HepG2 (cell line): ENCODE measurements around the gene EFCAB13. TPM values are rescaled to one million over a fixed set of nuclear protein-coding genes. Genes with fewer than 3 reads are reported as not detected.

Experiments
- ATAC-seq: fragments of 200-7000 bp; cut with Tn5 transposase; 3 replicates; pipeline ENCODE4 v1.9.1; 2020; ENCODE audit warnings: mild to moderate bottlenecking, moderate library complexity
- BruUV-seq: library from RNA; stranded (reverse); fragments of 400-500 nt; replicated peaks from 2 replicates; lab custom pipeline; 2021; lab: Mats Ljungman, UMichigan
- CTCF ChIA-PET: fragments of 300-600 bp; formaldehyde crosslinking; extraction: SDS; loops from one replicate; lab custom pipeline; 2021; ENCODE audit warnings: low total read pairs, inconsistent platforms, low intra/inter-chr PET ratio; lab: Yijun Ruan, JAX
- POLR2A ChIA-PET: fragments of 350-600 bp; sonication (Branson Sonifier 250); formaldehyde crosslinking; loops from one replicate; lab custom pipeline; 2020; ENCODE audit warnings: antibody characterized with exemption, inconsistent platforms; lab: Yijun Ruan, JAX
- DNase-seq: peaks from one replicate; pipeline ENCODE4 v3.0.0-alpha.2; 2015; ENCODE audit warnings: low spot score
- FAIRE-seq: peaks from 3 replicates; lab custom pipeline; 2011; peaks lifted over from hg19 to GRCh38; lab: Jason Lieb, UNC
- H2AFZ ChIP-seq: one replicate; pipeline ENCODE4 v1.6.1; 2011; ENCODE audit warnings: low read length, inconsistent platforms
- H3K27ac ChIP-seq: fragments of 300-600 bp; 3 replicates; pipeline ENCODE4 v1.8.0; 2011; ENCODE audit warnings: mixed run types, mild to moderate bottlenecking, mixed read lengths, low read length, inconsistent platforms; ENCODE audit not compliant: insufficient read depth; ENCODE audit errors: extremely low read length
- H3K27me3 ChIP-seq, 2 experiments: fragments of 200-600 bp in 1 of 2; 2 replicates in 1 of 2; 3 replicates in 1 of 2; pipeline versions ENCODE4 v1.6.0 to v1.8.0; 2011; ENCODE audit warnings: low read length in 2 of 2, mild to moderate bottlenecking in 2 of 2, moderate library complexity in 2 of 2, inconsistent platforms in 1 of 2; ENCODE audit not compliant: insufficient read depth in 2 of 2, control insufficient read depth in 1 of 2
- H3K36me3 ChIP-seq, 2 experiments: fragments of 200-600 bp in 1 of 2; replicated peaks in 1 of 2; 2 replicates in 1 of 2; 3 replicates in 1 of 2; pipeline versions ENCODE4 v1.5.1 to v1.8.0; 2011; ENCODE audit warnings: low read length in 2 of 2, inconsistent platforms in 1 of 2; ENCODE audit not compliant: insufficient read depth in 2 of 2, control insufficient read depth in 1 of 2
- H3K4me1 ChIP-seq: 2 replicates; pipeline ENCODE4 v1.5.1; 2012; ENCODE audit warnings: low read length, inconsistent platforms; ENCODE audit not compliant: insufficient read depth
- H3K4me2 ChIP-seq: 2 replicates; pipeline ENCODE4 v1.6.0; 2011; ENCODE audit warnings: low read depth, low read length, inconsistent platforms
- H3K4me3 ChIP-seq, 3 experiments: fragments of 200-600 bp in 1 of 3; sonication (generic), shearing (Covaris generic) in 1 of 3; replicated peaks in 1 of 3; 2 replicates each; pipeline ENCODE4 v1.5.1; 2011 to 2016; ENCODE audit warnings: low read length in 3 of 3, inconsistent platforms in 2 of 3, low read depth in 2 of 3, mild to moderate bottlenecking in 2 of 3, control low read depth in 1 of 3, mixed read lengths in 1 of 3; ENCODE audit not compliant: insufficient read depth in 1 of 3
- H3K79me2 ChIP-seq: one replicate; pipeline ENCODE4 v1.6.1; 2011; ENCODE audit warnings: low read length, inconsistent platforms; ENCODE audit not compliant: insufficient read depth
- H3K9ac ChIP-seq: 2 replicates; pipeline ENCODE4 v1.6.0; 2011; ENCODE audit warnings: mild to moderate bottlenecking, low read depth, low read length, inconsistent platforms; ENCODE audit not compliant: insufficient read depth
- H3K9me3 ChIP-seq: 2 replicates; pipeline ENCODE4 v1.5.1; 2012; ENCODE audit warnings: mild to moderate bottlenecking, low read length
- H4K20me1 ChIP-seq: 2 replicates; pipeline ENCODE4 v1.6.0; 2011; ENCODE audit warnings: inconsistent platforms, mild to moderate bottlenecking, low read length, moderate library complexity; ENCODE audit not compliant: insufficient read depth
- CBX1 ChIP-seq: IDR thresholded peaks from one replicate; pipeline ENCODE4 v1.6.1; 2016; ENCODE audit warnings: antibody characterized with exemption, low read depth
- CHD2 ChIP-seq: IDR thresholded peaks from 2 replicates; pipeline ENCODE4 v1.6.1; 2011; ENCODE audit warnings: low read depth, low read length, improper control_type of control experiment
- FOSL2 ChIP-seq: sonication (generic); formaldehyde crosslinking; IDR thresholded peaks from 2 replicates; pipeline ENCODE4 v1.4.0; 2020; ENCODE audit warnings: missing genetic modification reagents
- HDAC6 ChIP-seq: fragments of 200-600 bp; sonication (generic); IDR thresholded peaks from 2 replicates; pipeline ENCODE4 v1.7.0; 2017; ENCODE audit warnings: mild to moderate bottlenecking, antibody characterized with exemption, low read length, low read depth
- HES4 ChIP-seq: sonication (generic); formaldehyde crosslinking; IDR thresholded peaks from 2 replicates; pipeline ENCODE4 v1.9.0; 2021; ENCODE audit warnings: mild to moderate bottlenecking, missing genetic modification reagents, borderline replicate concordance
- NR2F2 ChIP-seq: IDR thresholded peaks from 2 replicates; pipeline ENCODE4 v1.6.1; 2012; ENCODE audit warnings: low read depth, inconsistent platforms, borderline replicate concordance
- RELA ChIP-seq: sonication (generic); formaldehyde crosslinking; IDR thresholded peaks from 2 replicates; pipeline ENCODE4 v1.4.0; 2020; ENCODE audit warnings: missing genetic modification reagents
- TEAD3 ChIP-seq: optimal IDR thresholded peaks from 2 replicates; pipeline ENCODE3; 2016; ENCODE audit warnings: borderline replicate concordance
- ZNF10 ChIP-seq: sonication (generic); formaldehyde crosslinking; IDR thresholded peaks from 2 replicates; pipeline ENCODE4 v1.4.0; 2020; ENCODE audit warnings: mild to moderate bottlenecking, low read depth, missing genetic modification reagents, borderline replicate concordance
- WGBS: methylation state at CpG from one replicate; pipeline ENCODE4 v1.1.6; 2017; ENCODE audit warnings: low lambda C conversion rate; 5-methylcytosine and 5-hydroxymethylcytosine counted together
- in situ Hi-C: cut with HindIII; loops from 2 replicates; pipeline ENCODE4 v1.10.0; 2017; ENCODE audit warnings: low pct_unique_long_range_greater_than_20kb; ENCODE audit not compliant: extremely low pct_ligation_motif_present
- intact Hi-C: fragments of 100-400 bp; cut with micrococcal nuclease; formaldehyde crosslinking; loops from one replicate; pipeline ENCODE4 v1.10.0; 2022; ENCODE audit not compliant: unreplicated experiment
- polyA plus RNA-seq, 8 experiments: library from polyadenylated mRNA; depleted of rRNA in 3 of 8; stranded (reverse) in 7 of 8; unstranded in 1 of 8; fragments of >200 nt; fragmentation: Illumina TruSeq in 4 of 8; extraction: Trizol in 4 of 8; gene quantifications; 2 replicates each; pipeline versions ENCODE4 v1.2.1 to v1.2.3, GENCODE V29; 2011 to 2016; ENCODE audit warnings: low read depth in 4 of 8, missing spikeins in 1 of 8, mixed read lengths in 1 of 8; ENCODE audit not compliant: insufficient read depth in 1 of 8
- total RNA-seq, 5 experiments: library from RNA; depleted of rRNA; stranded (reverse); fragments of >200 nt; fragmentation: Illumina TruSeq; extraction: Trizol; gene quantifications; 2 replicates each; pipeline ENCODE4 v1.2.3, GENCODE V29; 2016; ENCODE audit warnings: low read depth in 1 of 5
- TF ChIP-seq, protein P1 (sequence below): sonication (generic); formaldehyde crosslinking; IDR thresholded peaks from 2 replicates; pipeline ENCODE4 v1.4.0; 2020; ENCODE audit warnings: missing genetic modification reagents; ENCODE audit errors: not compliant biosample characterization
- TF ChIP-seq, protein P2 (sequence below): sonication (generic); formaldehyde crosslinking; IDR thresholded peaks from 2 replicates; pipeline ENCODE4 v1.4.0; 2020; ENCODE audit warnings: mild to moderate bottlenecking, missing genetic modification reagents
- TF ChIP-seq, protein P3 (sequence below): sonication (generic); formaldehyde crosslinking; IDR thresholded peaks from 2 replicates; pipeline ENCODE4 v1.8.0; 2022; ENCODE audit warnings: mild to moderate bottlenecking, missing genetic modification reagents, moderate library complexity
- TF ChIP-seq, protein P4 (sequence below): fragments of 450-650 bp; IDR thresholded peaks from 2 replicates; pipeline ENCODE4 v1.6.1; 2016
- TF ChIP-seq, protein P5 (sequence below): IDR thresholded peaks from 2 replicates; pipeline ENCODE4 v1.6.1; 2012; ENCODE audit warnings: low read depth, low read length, improper control_type of control experiment

EFCAB13 gene
- total and polyA plus RNA-seq, 2 of the 13 experiments (the other 11 are each of a cell fraction or from before 2014, with no cell fraction given) = 0.22 to 0.71 TPM

DNA sequence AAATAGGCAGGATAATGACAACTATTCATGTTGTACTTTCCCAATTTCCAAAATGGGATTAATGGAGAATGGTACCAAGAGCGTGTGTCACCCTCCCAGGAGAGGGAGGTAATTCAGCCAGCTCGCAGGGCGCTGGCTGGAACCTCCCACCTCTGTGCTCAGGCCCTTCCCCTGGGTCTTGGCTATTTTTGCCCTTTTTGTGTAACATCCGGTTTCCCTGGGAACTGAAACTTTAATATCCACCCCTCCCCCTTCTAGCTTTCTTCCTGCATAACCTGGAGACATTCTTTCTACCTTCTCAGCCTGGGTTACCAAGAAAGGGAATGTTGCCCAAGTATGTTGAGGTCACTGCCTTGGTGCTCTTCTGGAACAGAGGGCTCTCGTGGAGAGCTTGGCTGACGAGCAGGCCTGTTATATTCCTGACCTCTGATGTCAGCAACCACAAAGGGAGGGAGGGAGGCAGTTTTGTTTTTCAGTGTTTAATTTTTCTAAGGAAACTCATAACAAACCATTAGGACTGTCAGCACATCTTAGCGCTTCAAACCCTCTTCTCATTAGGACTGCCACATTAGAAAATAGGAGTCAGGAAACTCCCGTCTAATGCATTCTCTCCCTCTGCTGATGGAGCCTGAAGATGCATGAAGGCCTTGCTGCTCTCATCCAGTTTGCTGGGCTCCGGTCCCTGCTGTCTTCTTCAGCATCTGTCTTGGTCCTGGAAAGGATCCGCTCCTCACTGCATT, 44.5 kb upstream of the EFCAB13 start (continued):
- TF ChIP-seq NR2F2 = no peak
- TF ChIP-seq ZNF10 = no peak
- TF ChIP-seq, protein P1, sequence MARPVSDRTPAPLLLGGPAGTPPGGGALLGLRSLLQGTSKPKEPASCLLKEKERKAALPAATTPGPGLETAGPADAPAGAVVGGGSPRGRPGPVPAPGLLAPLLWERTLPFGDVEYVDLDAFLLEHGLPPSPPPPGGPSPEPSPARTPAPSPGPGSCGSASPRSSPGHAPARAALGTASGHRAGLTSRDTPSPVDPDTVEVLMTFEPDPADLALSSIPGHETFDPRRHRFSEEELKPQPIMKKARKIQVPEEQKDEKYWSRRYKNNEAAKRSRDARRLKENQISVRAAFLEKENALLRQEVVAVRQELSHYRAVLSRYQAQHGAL = no peak
- TF ChIP-seq CHD2 = no peak
- no peak for TF ChIP-seq TEAD3 (CRISPR knock-in tag)
- no peak for TF ChIP-seq HDAC6
- no peak for TF ChIP-seq CBX1
- TF ChIP-seq, protein P2, sequence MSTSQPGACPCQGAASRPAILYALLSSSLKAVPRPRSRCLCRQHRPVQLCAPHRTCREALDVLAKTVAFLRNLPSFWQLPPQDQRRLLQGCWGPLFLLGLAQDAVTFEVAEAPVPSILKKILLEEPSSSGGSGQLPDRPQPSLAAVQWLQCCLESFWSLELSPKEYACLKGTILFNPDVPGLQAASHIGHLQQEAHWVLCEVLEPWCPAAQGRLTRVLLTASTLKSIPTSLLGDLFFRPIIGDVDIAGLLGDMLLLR (CRISPR knock-in tag) = no peak
- TF ChIP-seq RELA = no peak
- TF ChIP-seq HES4 = no peak

DNA sequence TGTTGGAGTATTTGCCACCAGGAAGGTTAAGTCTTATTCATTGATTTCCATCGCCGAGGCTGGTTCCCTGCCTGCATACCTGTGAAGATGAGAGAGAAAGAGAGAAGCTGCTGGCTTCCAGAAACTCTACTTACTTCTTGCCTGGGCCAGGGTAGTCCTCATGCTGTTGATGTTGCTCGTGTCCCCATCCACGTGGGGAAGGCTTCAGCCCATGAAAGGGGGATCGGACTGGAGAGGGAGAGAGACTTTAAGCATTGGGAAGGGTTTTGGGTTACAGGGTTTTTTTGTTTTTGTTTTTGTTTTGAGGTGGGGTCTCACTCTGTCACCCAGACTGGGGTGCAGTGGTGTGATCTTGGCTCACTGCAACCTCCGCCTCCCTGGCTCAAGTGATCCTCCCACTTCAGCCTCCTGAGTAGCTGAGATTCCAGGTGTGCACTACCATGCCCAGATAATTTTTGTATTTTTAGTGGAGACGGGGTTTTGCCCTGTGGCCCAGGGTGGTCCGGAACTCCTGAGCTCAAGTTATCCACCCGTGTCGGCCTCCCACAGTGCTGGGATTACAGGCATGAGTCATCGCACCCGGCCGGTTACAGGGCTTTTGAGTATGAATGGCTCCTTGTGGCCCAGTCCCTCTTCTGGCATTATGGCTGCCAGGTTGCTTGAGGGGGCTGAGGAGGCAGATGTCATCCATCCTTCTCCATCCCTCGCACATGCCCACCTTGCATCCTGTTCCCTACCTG, 43.5 kb upstream of the EFCAB13 start:
- no peak overlapping the region for H3K9ac ChIP-seq
- no TSS peak for BruUV-seq
- no peaks in the 10 kb centered on the region for H3K36me3 ChIP-seq
- no peak for DNase-seq
- H3K27me3 ChIP-seq = peaks cover 0 to 16% of the 10 kb centered on the region in 2 experiments; a peak in 2 of 5 replicates
- H3K79me2 ChIP-seq = no peaks in the 10 kb centered on the region
- in situ Hi-C loops (no loop called here), intact Hi-C loops (no loop called here)
- H3K4me1 ChIP-seq = peaks cover 20% of the 10 kb centered on the region
- no peaks in the 10 kb centered on the region for H3K9me3 ChIP-seq
- no peak overlapping the region for H3K4me3 ChIP-seq
- ATAC-seq = no peak
- FAIRE-seq = no peak
- no peak overlapping the region for H3K27ac ChIP-seq
- H3K4me2 ChIP-seq = no peak overlapping the region
- 55% methylated on average over 14 of the region's 14 CpGs for WGBS
- CTCF ChIA-PET = no interaction called here
- no peak overlapping the region for H2AFZ ChIP-seq
- H4K20me1 ChIP-seq = no peaks in the 10 kb centered on the region
- POLR2A ChIA-PET = no interaction called here
- TF ChIP-seq, protein P3, sequence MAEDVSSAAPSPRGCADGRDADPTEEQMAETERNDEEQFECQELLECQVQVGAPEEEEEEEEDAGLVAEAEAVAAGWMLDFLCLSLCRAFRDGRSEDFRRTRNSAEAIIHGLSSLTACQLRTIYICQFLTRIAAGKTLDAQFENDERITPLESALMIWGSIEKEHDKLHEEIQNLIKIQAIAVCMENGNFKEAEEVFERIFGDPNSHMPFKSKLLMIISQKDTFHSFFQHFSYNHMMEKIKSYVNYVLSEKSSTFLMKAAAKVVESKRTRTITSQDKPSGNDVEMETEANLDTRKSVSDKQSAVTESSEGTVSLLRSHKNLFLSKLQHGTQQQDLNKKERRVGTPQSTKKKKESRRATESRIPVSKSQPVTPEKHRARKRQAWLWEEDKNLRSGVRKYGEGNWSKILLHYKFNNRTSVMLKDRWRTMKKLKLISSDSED (CRISPR knock-in tag) = no peak
- TF ChIP-seq, protein P4, sequence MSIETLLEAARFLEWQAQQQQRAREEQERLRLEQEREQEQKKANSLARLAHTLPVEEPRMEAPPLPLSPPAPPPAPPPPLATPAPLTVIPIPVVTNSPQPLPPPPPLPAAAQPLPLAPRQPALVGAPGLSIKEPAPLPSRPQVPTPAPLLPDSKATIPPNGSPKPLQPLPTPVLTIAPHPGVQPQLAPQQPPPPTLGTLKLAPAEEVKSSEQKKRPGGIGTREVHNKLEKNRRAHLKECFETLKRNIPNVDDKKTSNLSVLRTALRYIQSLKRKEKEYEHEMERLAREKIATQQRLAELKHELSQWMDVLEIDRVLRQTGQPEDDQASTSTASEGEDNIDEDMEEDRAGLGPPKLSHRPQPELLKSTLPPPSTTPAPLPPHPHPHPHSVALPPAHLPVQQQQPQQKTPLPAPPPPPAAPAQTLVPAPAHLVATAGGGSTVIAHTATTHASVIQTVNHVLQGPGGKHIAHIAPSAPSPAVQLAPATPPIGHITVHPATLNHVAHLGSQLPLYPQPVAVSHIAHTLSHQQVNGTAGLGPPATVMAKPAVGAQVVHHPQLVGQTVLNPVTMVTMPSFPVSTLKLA = peak; percentile 38; the same call in 1 of the 2 replicates
- TF ChIP-seq FOSL2 (CRISPR knock-in tag) = peak; percentile 16; the same call in 1 of the 2 replicates
- TF ChIP-seq, protein P5, sequence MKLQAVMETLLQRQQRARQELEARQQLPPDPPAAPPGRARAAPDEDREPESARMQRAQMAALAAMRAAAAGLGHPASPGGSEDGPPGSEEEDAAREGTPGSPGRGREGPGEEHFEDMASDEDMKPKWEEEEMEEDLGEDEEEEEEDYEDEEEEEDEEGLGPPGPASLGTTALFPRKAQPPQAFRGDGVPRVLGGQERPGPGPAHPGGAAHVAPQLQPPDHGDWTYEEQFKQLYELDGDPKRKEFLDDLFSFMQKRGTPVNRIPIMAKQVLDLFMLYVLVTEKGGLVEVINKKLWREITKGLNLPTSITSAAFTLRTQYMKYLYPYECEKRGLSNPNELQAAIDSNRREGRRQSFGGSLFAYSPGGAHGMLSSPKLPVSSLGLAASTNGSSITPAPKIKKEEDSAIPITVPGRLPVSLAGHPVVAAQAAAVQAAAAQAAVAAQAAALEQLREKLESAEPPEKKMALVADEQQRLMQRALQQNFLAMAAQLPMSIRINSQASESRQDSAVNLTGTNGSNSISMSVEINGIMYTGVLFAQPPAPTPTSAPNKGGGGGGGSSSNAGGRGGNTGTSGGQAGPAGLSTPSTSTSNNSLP = no peak
